Tongue (tissue), 2 donors: ENCODE measurements around the gene SPPL2B. TPM values are rescaled to one million over a fixed set of nuclear protein-coding genes. Genes with fewer than 3 reads are reported as not detected.
A peak's percentile ranks its signal among the peaks of the same experiment; 100 is the strongest.
"Not testable (repeated sequence)": the region's sequence is repeated elsewhere in the genome, so short reads cannot be mapped to it uniquely, and the experiment has no call there.

ENCODE experiments used
- DNase-seq: peaks from one replicate; pipeline ENCODE4 v3.0.0-alpha.2; 2015
- total RNA-seq: library from RNA; depleted of rRNA; stranded (reverse); fragments of >200 nt; gene quantifications from one replicate; pipeline ENCODE4 v1.2.3, GENCODE V29; 2014

SPPL2B gene
- total RNA-seq, 1 donor from 2014 or later: 49.2 TPM

- DNase-seq: no peak
These were observed 9.7 kb downstream of the SPPL2B start for GRCh38 chr19:2338055-2338615.

GRCh38 chr19:2338751-2339643 lies 10.5 kb downstream of the SPPL2B start:
- no peak for DNase-seq

- no peak for DNase-seq
These were observed 11.3 kb downstream of the SPPL2B start for GRCh38 chr19:2339644-2340310.

DNA sequence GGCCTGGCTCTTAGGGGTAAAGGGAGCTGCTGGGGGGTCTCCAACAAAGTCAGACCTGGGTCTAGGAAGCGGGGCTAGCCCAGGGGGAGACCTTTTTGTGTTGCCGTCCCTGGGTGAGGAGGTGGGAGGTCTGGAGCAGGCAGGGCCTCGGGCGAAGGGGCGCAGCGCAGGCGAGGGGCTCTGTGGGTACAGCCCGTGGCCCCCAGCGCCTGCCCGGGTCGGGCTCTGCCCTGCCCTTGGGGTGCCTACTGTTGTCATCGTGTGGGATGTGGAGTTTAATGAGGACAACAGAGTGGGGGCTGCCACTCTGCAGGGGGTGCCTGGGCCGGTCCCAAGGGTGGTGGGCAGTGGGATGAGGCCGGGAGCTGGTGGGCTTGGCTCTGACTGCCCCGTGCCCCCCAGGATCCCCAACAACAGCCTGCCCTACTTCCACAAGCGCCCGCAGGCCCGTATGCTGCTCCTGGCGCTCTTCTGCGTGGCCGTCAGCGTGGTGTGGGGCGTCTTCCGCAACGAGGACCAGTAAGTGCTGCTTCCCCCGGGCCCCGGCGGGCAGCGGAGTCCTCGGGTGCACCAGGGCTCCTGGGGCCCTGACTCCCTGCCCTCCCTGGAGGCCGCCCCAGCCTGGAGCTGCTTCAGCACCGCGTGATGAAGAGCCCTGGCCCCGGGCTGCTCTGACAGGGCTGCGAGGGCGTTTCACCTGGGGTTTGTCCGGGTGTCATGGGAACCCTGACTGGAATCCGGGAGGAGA lies 12.2 kb downstream of the SPPL2B start:
- no peak for DNase-seq

- no peak for DNase-seq
These were observed 12.8 kb downstream of the SPPL2B start for GRCh38 chr19:2341244-2341751.

DNA sequence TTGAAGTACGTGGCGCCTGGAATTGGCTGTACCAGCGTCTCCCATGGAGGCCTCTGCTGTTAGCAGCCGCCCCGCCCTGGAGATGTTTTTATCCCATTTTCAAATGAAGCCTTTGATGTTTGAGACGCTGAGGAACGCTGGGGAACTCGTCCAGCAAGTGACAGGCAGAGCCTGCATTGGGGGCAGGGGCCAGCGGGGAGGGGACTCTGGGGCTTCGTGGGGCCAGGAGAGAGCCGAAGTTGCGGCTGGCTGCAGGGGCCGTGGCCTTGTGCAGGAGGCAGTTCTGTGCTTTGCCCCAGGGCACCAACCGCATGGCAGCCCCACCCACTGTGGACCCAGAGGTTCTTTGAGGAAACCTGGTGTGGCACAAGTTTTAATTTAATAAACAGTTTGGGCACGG lies 13.5 kb downstream of the SPPL2B start:
- peak; percentile 47 for DNase-seq

DNA sequence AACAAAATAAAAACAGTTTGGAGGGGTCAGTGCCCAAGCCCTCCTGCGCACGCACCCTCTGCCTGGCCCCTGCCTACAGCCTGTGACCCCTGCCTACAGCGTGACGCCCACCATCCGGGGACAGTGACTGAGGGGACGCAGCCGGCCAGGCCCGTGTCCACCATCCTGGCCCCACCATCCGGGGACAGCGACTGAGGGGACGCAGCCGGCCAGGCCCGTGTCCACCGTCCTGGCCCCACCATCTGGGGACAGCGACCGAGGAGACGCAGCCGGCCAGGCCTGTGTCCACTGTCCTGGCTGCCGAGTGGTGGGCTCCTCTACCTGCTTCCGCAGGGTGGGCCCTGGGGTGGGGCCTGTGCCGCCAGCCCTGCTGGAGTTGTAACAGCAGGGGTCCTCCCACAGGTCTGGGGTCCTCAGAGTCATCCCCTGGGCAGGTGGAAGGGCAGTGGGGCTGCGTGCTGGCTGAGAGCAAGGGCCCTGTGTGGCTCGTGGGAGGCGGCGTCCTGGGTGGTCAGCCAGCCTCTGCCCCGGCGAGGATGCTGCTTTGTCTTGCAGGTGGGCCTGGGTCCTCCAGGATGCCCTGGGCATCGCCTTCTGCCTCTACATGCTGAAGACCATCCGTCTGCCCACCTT lies 14.3 kb downstream of the SPPL2B start:
- DNase-seq: no peak

- no peak for DNase-seq
These were observed 15.0 kb downstream of the SPPL2B start for GRCh38 chr19:2343289-2343982.

DNA sequence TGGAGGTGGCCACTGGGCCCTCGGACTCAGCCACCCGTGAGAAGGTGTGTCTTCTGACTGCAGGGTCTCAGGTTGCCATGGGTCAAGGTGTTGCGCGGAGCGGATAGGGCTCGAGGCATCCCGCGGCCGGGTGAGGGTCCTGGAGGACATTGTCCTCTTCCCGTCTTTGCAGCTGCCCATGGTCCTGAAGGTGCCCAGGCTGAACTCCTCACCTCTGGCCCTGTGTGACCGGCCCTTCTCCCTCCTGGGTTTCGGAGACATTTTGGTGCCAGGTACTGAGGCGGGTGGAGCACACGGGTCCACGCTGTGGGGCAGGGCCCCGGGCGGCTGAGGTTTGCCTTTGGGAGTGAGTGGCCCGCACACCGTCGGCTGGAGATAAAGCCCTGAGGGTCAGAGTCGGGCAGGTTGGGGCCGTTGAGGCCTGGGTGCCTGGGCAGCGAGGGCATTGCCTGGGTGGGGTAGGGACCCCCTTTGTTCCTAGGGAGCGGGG lies 15.9 kb downstream of the SPPL2B start:
- DNase-seq: no peak

- DNase-seq: no peak
These were observed 16.6 kb downstream of the SPPL2B start for GRCh38 chr19:2345076-2345475.

- peak; percentile 37 for DNase-seq
These were observed 17.5 kb downstream of the SPPL2B start for GRCh38 chr19:2345794-2346663.

GRCh38 chr19:2349818-2350217 lies 21.3 kb downstream of the SPPL2B start:
- not testable (repeated sequence) for DNase-seq

- DNase-seq: no peak
These were observed 22.2 kb downstream of the SPPL2B start for GRCh38 chr19:2350656-2351055.

- no peak for DNase-seq
These were observed 23.1 kb downstream of the SPPL2B start for GRCh38 chr19:2351591-2351990.

DNA sequence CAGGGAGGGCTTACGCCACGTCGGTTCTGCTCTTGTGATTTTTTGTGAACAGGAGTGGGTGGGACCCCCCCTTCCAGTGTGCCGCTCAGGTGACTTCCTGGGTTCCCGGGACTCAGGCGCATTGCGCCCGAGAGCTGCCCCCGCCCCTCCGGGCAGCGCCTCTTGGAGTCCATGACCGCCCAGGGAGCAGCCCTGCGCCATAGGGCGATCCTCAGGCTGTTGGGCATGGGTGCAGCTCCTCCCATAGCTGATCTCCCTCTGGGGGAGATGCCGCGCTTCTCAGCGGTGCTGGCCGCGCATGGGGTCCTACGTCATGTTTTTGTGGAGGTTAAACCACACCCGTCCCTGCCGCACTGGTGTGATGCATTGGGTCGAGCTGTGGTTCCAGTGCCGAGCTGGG lies 23.6 kb downstream of the SPPL2B start:
- no peak for DNase-seq

GRCh38 chr19:2353159-2353886 lies 24.8 kb downstream of the SPPL2B start:
- DNase-seq: no peak

- DNase-seq: no peak
These were observed 25.6 kb downstream of the SPPL2B start for GRCh38 chr19:2353887-2354592.

GRCh38 chr19:2354670-2355069 lies 26.2 kb downstream of the SPPL2B start:
- no peak for DNase-seq
